Right lobe of liver (tissue), 6 donors: ENCODE results near the gene SPON1. TPM values are rescaled to one million over a fixed set of nuclear protein-coding genes. Genes with fewer than 3 reads are reported as not detected.

Experiments
- ATAC-seq, 4 donors: fragments of 200-7000 bp; cut with Tn5 transposase; one replicate each; pipeline ENCODE4 v1.9.1; 2020; ENCODE audit warnings: mild to moderate bottlenecking in 4 of 4, moderate library complexity in 4 of 4
- DNase-seq, 3 donors: peaks; one replicate each; pipeline ENCODE4 v3.0.0-alpha.2; 2020
- H3K27ac ChIP-seq, 3 donors: fragments of 200-600 bp; one replicate each; pipeline ENCODE4 v1.8.0; 2022
- H3K27me3 ChIP-seq, 2 donors: fragments of 200-600 bp; one replicate each; pipeline ENCODE4 v1.8.0; 2022
- H3K36me3 ChIP-seq, 4 donors: fragments of 200-600 bp; sonication (generic) in 1 of 4; one replicate each; pipeline versions ENCODE4 v1.5.1 to v1.8.0; 2017 to 2022; ENCODE audit warnings: control low read depth in 1 of 4
- H3K4me1 ChIP-seq, 4 donors: fragments of 200-600 bp; sonication (generic) in 1 of 4; one replicate each; pipeline versions ENCODE4 v1.5.1 to v1.8.0; 2017 to 2022; ENCODE audit warnings: control low read depth in 1 of 4
- H3K4me3 ChIP-seq, 3 donors: fragments of 200-600 bp; one replicate each; pipeline ENCODE4 v1.8.0; 2022
- H3K9me3 ChIP-seq, 4 donors: fragments of 200-600 bp; sonication (generic) in 1 of 4; one replicate each; pipeline versions ENCODE4 v1.5.1 to v1.8.0; 2017 to 2022; ENCODE audit warnings: control low read depth in 1 of 4
- CTCF ChIP-seq, 4 donors: fragments of 200-600 bp in 3 of 4; fragments of 450-650 bp in 1 of 4; IDR thresholded peaks; one replicate each; pipeline versions ENCODE4 v1.5.1 to v1.8.0; 2016 to 2022; ENCODE audit warnings: antibody characterized with exemption in 4 of 4, mild to moderate bottlenecking in 2 of 4
- POLR2A ChIP-seq: fragments of 450-650 bp; IDR thresholded peaks from one replicate; pipeline ENCODE4 v1.6.1; 2017; ENCODE audit warnings: antibody characterized with exemption, mild to moderate bottlenecking
- WGBS: methylation state at CpG from one replicate; pipeline ENCODE4 v1.1.6; 2018; ENCODE audit warnings: low coverage, low lambda C conversion rate; ENCODE audit not compliant: insufficient coverage; ENCODE audit errors: missing lambda C conversion rate; 5-methylcytosine and 5-hydroxymethylcytosine counted together
- intact Hi-C, 2 donors: fragments of 100-400 bp; cut with DNase I; formaldehyde crosslinking; loops; one replicate each; pipeline versions ENCODE4 v1.11.2 to v1.14.1; 2022
- total RNA-seq, 6 experiments: library from RNA; depleted of rRNA in 2 of 6; stranded (reverse); fragments of >200 nt in 2 of 6; fragmentation: NEBNext Ultra II Directional in 3 of 6; extraction: Animal tissue kit (Norgen Biotek cat#: 25700) in 3 of 6; gene quantifications; one replicate each; pipeline versions ENCODE4 v1.1.0 to v1.2.4, GENCODE V29; 2016 to 2023
- donor health status: DM: no; HTN: yes; CAD: no.
- donor health status: DM: no; HTN: no; CAD: no.
- donor health status: DM: no; HTN: no; CAD: no.
- donor health status: DM: no; HTN: yes; CAD: no.
- donor health status: DM: no; HTN: yes; CAD: no.

SPON1 gene
- total RNA-seq, 6 experiments from 2014 or later, result 0.51 to 2.4 (median 1.6) TPM

DNA sequence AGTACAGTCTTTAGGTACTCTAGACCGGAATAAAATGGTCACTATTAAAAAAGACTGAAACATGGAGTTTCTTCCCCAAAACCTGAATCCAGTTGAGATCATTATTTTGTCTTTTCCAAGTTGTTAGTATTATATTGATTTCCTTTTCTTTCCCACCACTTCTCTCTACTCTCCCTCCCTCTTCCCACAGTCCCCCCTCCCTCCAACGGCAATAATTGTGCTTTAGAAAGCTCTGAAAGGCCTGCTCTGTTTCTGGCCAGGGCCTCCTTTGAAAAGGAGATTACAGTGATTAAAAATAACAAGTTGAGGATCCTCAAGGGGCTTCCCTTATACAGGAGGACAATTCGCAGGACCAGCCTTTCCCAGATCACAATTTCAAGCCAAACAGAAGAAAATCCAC is 3.5 kb downstream of the SPON1 start:
- Histone ChIP-seq H3K27ac (no peak overlapping the region), H3K27me3 (peaks cover 9 to 18% of the 10 kb centered on the region in 2 donors), H3K4me3 (no peak overlapping the region), H3K4me1 (peaks cover 0 to 24% (median 0%) of the 10 kb centered on the region in 4 donors), H3K36me3 (no peaks in the 10 kb centered on the region), H3K9me3 (no peaks in the 10 kb centered on the region)
- no peak for TF ChIP-seq POLR2A
- TF ChIP-seq CTCF (IDR thresholded peaks at IDR 0.05), result no peak
- DNase-seq (no peak), ATAC-seq (no peak)
- intact Hi-C loops, result loop anchor here in 1 of 2 donors (10.0 kb wide), 1 partner anchor 189 kb away; no protein-coding TSS in a partner anchor
- 65% methylated on average over 3 of the region's 3 CpGs for WGBS

DNA sequence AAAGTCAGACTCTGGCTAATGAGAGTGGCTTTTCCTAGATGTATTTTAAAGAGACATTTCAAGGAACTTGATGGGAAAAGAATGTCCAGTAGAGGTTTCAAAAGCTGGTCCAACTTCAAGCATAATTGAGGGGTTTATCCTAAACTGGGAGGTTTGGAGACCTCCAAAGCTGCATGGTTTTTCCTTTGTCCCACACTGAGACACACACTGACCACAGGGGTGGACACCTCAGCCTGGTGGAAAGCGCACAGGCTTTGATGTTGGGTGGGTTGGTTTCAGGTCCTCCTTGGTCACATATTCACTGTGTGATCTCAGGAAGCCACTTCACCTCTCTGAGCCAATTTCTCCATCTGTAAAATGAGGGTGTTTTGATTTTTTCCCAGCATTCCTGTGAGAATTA is 4.0 kb downstream of the SPON1 start:
- H3K27ac ChIP-seq, result no peak overlapping the region
- peaks cover 0 to 24% (median 0%) of the 10 kb centered on the region in 4 donors for H3K4me1 ChIP-seq
- H3K36me3 ChIP-seq, result no peaks in the 10 kb centered on the region
- 57% methylated on average over 1 of the region's 1 CpG for WGBS
- no peaks in the 10 kb centered on the region for H3K9me3 ChIP-seq
- no peak for ATAC-seq
- TF ChIP-seq CTCF (IDR thresholded peaks at IDR 0.05), result no peak
- no peak for TF ChIP-seq POLR2A
- peaks cover 9 to 18% of the 10 kb centered on the region in 2 donors for H3K27me3 ChIP-seq
- no peak overlapping the region for H3K4me3 ChIP-seq
- intact Hi-C loops, result loop anchor here in 1 of 2 donors (10.0 kb wide), 1 partner anchor 188 kb away; no protein-coding TSS in a partner anchor
- no peak for DNase-seq

GRCh38 chr11:13970986-13971385 is 8.5 kb downstream of the SPON1 start:
- Histone ChIP-seq H3K27me3 (no peaks in the 10 kb centered on the region), H3K27ac (no peak overlapping the region), H3K9me3 (no peaks in the 10 kb centered on the region), H3K36me3 (no peaks in the 10 kb centered on the region), H3K4me1 (no peaks in the 10 kb centered on the region), H3K4me3 (no peak overlapping the region)
- ATAC-seq (peak; percentile 52 to 78 (median 68)), DNase-seq (peak in 1 of 3 donors; percentile 31)
- intact Hi-C loops, result loop anchor here in 1 of 2 donors (10.0 kb wide), 1 partner anchor 164 kb away; no protein-coding TSS in a partner anchor
- 11% methylated on average over 2 of the region's 2 CpGs for WGBS
- TF ChIP-seq POLR2A (no peak), CTCF (IDR thresholded peaks at IDR 0.05) (peak in 3 of 4 donors; percentile 40 to 57 (median 44))

DNA sequence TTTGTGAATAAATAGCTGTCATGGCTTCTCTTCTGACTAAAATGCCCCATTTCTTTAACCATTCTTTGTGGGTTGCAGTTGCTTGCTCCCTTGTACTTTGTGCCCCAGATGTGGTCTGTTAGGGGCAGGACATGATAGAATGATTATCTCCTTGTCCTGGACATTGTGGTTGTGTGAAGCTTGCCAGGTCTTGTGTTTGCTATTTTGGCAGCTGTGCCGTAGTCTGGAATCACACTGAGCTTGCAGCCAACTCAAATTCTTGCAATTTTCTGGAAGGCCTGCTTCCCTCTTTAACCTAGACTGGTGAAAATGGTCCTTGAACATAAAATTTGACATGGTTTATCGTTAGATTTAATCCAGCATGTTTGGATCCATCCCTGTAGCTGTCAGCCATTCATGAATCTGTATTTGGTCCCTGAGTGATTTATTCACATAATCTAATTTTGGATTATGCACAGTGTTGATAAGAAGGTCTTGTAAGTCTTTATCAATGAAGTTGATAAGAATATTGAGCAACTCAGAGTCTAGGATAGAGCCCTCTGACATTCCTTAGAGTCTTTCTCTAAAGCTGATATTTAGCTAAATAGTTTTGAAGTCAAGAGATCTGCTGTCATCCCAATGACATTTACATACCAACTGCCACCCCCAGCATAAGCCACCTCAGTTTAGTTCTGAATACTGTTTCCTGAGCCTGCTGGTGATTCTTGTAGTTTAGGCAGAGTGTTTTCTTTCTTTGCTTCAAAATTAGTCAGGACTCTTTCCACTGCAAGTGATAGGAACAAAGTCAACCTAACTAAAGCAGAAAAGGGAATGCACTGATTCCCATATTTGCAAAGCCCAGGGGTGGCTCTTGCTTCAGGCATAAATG is 9.8 kb downstream of the SPON1 start:
- H3K36me3 ChIP-seq, result no peaks in the 10 kb centered on the region
- no peaks in the 10 kb centered on the region for H3K27me3 ChIP-seq
- H3K9me3 ChIP-seq, result no peaks in the 10 kb centered on the region
- no peak overlapping the region for H3K4me3 ChIP-seq
- DNase-seq, result no peak
- intact Hi-C loops, result loop anchor here in 1 of 2 donors (10.0 kb wide), 1 partner anchor 163 kb away; no protein-coding TSS in a partner anchor
- no peak overlapping the region for H3K27ac ChIP-seq
- H3K4me1 ChIP-seq, result no peaks in the 10 kb centered on the region
- 47% methylated on average over 2 of the region's 2 CpGs for WGBS
- peak in 1 of 4 donors; percentile 51 for ATAC-seq
- TF ChIP-seq POLR2A, result no peak
- TF ChIP-seq CTCF (IDR thresholded peaks at IDR 0.05), result no peak
